GM12872 (cell line): Measurements from ENCODE around the gene ITM2C.
A peak's percentile ranks its signal among the peaks of the same experiment; 100 is the strongest.

Source experiments
- CTCF ChIP-seq: IDR thresholded peaks from 3 replicates; pipeline ENCODE4 v1.5.1; 2011; ENCODE audit warnings: low read depth, mild to moderate bottlenecking, low read length, moderate library complexity; ENCODE audit not compliant: insufficient read depth

Gene ITM2C

GRCh38 chr2:230902180-230902899 is 37.6 kb downstream of the ITM2C start:
- TF ChIP-seq CTCF, result peak; percentile 96

- TF ChIP-seq CTCF, result no peak
These were observed 38.7 kb downstream of the ITM2C start for GRCh38 chr2:230903231-230904150.

DNA sequence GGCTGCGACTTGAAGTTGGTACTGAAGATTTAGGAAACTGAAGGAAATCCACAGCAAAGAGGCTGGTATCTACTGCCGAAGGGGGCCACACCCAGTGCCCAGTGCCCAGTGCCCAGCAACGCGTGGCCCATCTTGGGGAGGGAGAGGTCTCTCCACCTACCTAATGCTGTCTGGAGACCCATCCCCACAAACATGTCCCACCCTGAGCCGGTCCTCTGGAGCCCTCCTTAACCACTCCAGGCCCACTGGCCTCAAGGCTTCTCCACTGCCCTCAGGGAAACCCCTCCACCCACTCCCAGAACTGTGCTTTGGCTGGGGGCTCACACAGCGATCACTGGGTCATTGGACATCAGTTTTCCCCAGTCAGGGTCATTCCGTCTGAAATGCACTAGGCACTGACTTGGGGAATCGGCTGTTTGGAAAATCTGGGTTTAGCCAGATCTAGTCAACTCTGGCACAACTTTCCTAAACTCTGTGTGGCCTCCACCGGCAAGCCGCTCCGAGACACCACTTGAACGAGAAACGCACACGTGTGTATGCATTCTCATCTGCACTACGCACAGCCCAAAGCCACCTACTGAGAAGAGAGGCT is 40.2 kb downstream of the ITM2C start:
- no peak for TF ChIP-seq CTCF

DNA sequence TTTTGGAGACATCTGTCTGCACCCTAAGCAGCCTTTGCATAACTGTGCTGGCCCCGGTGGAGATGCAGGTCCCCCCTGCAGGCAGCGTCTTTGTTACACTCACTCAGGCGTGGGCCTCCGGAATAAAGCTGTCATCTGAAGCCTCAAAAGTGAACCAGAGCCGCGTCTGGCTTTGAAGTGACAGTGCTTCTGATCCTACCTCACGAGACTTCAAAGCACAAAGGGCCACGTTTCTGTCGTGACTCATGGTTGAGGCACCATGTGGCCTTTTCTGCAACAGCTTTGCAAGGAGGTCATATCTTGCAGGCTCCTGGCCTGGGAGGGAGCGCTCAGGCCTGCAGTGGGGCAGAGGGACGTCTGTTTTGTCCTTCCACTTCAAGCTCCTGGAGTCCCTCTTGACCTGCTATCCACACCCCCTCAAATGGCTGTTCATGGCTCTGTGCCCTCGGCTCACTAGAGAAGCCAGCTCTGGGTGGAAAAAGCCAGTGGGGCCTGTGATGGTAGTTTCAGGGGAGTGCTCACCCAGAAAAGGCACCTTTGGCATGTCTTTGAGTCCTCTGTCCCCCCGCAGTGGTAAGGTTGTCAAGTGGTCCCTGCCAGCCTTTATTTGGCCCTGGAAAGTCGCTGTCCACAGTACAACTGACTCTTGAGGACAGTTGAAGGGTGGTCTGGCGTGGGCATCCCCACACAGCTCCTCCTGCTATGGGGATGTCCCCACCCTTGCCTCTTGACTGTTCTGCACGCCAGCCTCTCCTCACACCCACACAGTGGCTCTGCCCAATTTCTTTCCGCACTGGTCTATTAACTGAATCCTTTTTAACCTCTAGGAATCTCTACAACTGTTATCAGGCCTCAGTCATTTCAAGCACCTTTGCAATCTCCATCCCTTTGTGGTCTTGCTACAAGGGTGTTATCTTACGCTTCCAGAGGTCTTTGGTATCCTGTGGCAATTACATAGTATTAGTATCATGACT is 41.0 kb downstream of the ITM2C start:
- TF ChIP-seq CTCF, result no peak

- no peak for TF ChIP-seq CTCF
These were observed 41.9 kb downstream of the ITM2C start for GRCh38 chr2:230906471-230907230.

DNA sequence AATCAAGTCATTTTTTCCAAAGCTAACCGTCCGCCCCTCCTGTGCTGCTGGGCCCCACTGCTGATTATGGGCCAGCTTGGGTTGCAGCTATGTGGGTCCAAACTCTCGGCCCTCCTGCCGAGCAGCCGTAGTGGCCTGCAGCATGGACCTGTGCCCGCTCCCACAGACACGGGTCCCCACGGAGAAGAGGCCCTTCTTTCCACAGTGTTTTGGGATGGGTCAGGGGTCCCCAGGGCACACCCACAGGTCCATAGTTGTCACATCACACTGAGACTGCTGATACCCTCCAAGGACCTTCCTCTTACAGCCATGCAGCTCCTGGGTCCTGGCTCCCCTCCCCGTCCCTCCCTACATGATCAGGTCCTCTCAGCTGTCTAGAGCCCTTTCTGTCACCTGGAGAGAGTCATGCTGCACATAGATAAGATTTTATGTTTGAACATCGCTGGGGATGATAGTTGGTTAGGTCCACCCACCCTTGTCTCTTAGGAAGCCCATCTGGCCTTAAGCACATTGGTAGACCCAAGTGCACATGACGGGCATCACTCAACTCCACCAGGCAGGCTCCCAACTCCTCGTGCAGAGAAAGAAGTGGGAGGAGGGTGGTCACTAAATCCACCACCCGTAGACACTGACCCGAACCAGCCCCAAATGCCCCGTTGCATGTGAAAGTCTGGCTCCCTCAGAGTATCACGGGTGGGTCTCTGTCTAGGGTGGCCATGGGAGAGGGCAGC is 42.8 kb downstream of the ITM2C start:
- no peak for TF ChIP-seq CTCF
